C4-2B (cell line): Measurements from ENCODE around the gene ITPR2.

ENCODE experiments used
- H3K27ac ChIP-seq: fragments of 450-650 bp; 2 replicates; pipeline ENCODE4 v1.5.1; 2017
- ZFX ChIP-seq: fragments of 450-650 bp; IDR thresholded peaks from 2 replicates; pipeline ENCODE4 v1.6.1; 2017
- TF ChIP-seq, protein P1 (sequence below): fragments of 450-650 bp; conservative IDR thresholded peaks from 2 replicates; pipeline ENCODE4 v1.5.1; 2017; ENCODE audit warnings: mild to moderate bottlenecking

Gene ITPR2

DNA sequence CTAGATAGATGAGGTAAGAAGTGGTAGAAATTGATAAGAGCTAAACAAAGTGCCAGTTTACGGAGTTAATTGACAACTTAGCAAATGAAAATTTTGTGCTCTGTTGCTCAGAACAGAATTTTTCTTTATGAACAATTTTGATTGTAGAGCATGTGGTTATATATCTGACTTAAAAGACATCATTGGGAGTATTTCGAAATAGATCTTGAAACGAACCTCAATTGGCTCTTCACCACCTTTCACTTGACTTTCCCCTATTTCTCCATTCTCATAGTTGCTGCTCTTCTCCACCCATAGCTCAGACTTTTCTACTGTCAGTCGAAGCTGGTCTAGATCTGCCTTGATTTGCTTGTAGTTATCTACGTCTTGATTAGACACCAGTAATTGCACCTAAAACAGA is 212.1 kb downstream of the ITPR2 start:
- TF ChIP-seq, protein P1, sequence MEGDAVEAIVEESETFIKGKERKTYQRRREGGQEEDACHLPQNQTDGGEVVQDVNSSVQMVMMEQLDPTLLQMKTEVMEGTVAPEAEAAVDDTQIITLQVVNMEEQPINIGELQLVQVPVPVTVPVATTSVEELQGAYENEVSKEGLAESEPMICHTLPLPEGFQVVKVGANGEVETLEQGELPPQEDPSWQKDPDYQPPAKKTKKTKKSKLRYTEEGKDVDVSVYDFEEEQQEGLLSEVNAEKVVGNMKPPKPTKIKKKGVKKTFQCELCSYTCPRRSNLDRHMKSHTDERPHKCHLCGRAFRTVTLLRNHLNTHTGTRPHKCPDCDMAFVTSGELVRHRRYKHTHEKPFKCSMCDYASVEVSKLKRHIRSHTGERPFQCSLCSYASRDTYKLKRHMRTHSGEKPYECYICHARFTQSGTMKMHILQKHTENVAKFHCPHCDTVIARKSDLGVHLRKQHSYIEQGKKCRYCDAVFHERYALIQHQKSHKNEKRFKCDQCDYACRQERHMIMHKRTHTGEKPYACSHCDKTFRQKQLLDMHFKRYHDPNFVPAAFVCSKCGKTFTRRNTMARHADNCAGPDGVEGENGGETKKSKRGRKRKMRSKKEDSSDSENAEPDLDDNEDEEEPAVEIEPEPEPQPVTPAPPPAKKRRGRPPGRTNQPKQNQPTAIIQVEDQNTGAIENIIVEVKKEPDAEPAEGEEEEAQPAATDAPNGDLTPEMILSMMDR: no peak
- no peak for TF ChIP-seq ZFX
- H3K27ac ChIP-seq: no peak overlapping the region

DNA sequence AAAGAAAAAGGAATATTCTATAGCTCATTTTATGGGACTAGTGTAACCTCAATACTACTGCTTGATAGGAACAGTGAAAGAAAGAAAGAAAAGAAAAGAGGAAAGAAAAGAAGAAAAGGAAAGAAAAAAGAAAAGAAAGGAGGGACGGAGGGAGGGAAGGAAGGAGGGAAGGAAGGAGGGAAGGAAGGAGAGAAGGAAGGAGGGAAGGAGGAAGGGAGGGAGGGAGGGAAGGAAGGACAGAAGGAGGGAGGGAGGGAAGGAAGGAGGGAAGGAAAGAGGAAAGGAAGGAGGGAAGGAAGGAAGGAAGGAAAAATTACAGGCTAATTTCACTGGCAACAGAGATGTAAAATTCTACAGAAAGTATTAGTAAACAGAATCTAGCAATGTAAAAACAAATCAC is 215.5 kb downstream of the ITPR2 start:
- TF ChIP-seq, protein P1: no peak
- TF ChIP-seq ZFX: no peak
- H3K27ac ChIP-seq: no peak overlapping the region

DNA sequence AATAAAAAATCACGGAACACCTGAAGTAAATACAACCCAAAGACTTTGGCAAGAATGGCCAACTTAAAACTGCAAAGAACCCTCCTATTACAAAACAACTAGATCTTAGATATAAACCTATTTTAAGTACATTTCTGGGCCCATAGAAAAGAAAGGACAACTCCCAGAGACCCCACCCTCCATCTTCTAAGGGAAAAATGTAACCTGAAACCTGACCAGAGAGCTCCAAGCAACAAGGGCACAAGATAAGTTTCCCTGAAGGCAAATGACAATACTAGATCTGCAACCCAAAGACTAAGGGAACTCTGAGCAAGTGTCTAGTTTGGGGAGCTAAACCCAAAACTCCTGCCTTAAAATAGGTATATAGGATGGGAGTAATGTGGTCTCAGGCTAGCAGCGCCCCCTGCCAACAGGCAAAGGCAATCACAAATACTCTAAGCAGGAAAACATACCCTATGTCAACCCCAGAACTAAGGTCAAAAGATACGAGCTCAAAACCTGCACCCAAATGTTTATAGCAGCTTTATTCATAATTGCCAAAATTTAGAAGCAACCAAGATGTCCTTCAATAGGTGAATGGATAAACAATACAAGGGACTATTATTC is 218.9 kb downstream of the ITPR2 start:
- no peak overlapping the region for H3K27ac ChIP-seq
- TF ChIP-seq, protein P1: peak; percentile 78
- no peak for TF ChIP-seq ZFX

DNA sequence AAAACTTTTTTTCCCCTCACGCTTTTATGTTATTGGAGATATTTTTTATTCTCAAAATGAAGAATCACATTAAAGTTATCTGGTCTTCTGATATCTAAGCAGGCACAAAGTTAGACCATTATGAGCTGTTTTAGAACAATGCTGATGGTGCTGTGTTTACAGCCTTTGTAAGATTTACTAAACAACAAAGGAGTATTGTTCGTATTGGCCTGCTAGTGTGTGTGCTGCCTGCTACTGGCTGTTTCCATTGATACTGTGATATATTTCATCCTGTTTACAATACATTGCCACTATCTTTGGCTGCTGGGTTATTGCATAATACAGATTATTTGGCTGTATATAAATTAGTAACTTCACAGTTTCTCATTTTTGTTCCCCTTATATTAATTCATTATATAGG is 220.8 kb downstream of the ITPR2 start:
- H3K27ac ChIP-seq: no peak overlapping the region

DNA sequence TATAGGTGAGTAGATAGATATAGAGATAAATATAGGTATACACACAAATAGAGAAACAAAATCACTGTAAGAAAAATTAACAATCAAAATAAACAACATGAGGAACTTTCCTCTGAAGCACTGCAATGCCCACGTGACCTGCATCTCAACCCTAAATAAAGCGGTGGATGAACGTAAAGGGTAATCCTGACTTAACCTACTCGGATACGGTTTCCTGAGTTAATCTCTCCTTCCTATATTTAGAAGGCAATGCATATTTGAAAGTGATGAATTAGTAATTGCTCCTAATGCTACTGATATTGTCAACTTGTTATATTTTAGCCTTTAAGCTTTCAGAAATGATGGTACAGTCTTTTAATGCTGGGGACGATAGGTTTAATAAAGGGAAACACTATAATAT is 221.4 kb downstream of the ITPR2 start:
- no peak for TF ChIP-seq ZFX
- TF ChIP-seq, protein P1: no peak
- H3K27ac ChIP-seq: no peak overlapping the region

More for the DNA sequence above, 220.8 kb downstream of the ITPR2 start:
- TF ChIP-seq, protein P1: no peak
- no peak for TF ChIP-seq ZFX

DNA sequence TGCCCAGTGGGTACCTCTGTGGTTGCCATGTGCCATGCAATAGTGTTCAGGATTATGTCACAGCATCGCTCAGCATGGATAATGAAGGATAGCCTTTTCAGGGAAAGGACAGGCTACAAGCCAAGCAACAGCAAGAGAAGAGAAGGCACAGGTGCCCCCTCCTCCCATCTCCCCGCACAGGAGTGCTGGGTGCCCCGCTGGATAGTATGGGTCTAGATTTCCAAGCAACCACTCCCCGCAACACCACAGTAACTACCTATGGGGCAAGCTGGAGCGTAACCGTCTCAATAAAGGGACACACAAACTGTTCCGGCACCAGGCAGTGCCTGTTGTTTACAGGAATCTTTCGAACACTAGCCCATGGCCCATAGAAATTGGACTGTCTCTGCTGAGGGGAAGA is 222.2 kb downstream of the ITPR2 start:
- no peak overlapping the region for H3K27ac ChIP-seq

DNA sequence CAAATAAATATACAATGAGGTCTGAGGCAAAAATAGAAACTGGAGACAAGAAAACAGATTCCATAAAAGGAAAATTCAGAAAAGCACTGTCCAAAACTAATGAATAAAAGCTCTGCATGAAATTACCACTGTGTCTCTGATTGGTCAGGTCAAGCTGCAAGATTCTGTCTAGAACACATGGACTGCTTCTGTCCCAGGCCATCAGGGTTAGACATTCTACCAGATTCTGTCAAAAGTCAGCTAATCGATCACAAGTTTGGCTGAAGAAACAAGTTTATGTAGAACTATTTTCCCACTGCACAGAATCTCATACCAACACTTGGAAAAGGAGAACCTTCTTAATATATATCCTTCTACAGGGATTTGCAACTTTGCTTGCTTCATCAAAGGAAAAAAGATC is 223.0 kb downstream of the ITPR2 start:
- no peak for TF ChIP-seq ZFX
- TF ChIP-seq, protein P1: no peak
- H3K27ac ChIP-seq: no peak overlapping the region

More for the DNA sequence above, 222.2 kb downstream of the ITPR2 start:
- TF ChIP-seq ZFX: no peak
- TF ChIP-seq, protein P1: no peak
